Omental fat pad (tissue), 4 donors: ENCODE measurements around the gene CDCA7L. TPM values are rescaled to one million over a fixed set of nuclear protein-coding genes. Genes with fewer than 3 reads are reported as not detected.
"Not testable (repeated sequence)": the region's sequence is repeated elsewhere in the genome, so short reads cannot be mapped to it uniquely, and the experiment has no call there.

Experiments
- ATAC-seq: fragments of 150-250 bp; one replicate; pipeline ENCODE4 v1.9.1; 2016; ENCODE audit warnings: mild to moderate bottlenecking, moderate library complexity; ENCODE audit not compliant: low FRiP score
- DNase-seq: peaks from one replicate; pipeline ENCODE4 v3.0.0-alpha.2; 2019; ENCODE audit warnings: low spot score
- total RNA-seq, 4 donors: library from RNA; depleted of rRNA; stranded (reverse); fragments of >200 nt; gene quantifications; one replicate each; pipeline ENCODE4 v1.1.0, GENCODE V29; 2016
- TF ChIP-seq, protein P1 (sequence below), 3 donors: fragments of 450-650 bp; IDR thresholded peaks; one replicate each; pipeline ENCODE4 v1.5.1; 2016 to 2017; ENCODE audit warnings: antibody characterized with exemption in 3 of 3, mild to moderate bottlenecking in 3 of 3, moderate library complexity in 2 of 3

Gene CDCA7L
- total RNA-seq, 4 donors from 2014 or later, result 8.2 to 20.0 (median 10.6) TPM

DNA sequence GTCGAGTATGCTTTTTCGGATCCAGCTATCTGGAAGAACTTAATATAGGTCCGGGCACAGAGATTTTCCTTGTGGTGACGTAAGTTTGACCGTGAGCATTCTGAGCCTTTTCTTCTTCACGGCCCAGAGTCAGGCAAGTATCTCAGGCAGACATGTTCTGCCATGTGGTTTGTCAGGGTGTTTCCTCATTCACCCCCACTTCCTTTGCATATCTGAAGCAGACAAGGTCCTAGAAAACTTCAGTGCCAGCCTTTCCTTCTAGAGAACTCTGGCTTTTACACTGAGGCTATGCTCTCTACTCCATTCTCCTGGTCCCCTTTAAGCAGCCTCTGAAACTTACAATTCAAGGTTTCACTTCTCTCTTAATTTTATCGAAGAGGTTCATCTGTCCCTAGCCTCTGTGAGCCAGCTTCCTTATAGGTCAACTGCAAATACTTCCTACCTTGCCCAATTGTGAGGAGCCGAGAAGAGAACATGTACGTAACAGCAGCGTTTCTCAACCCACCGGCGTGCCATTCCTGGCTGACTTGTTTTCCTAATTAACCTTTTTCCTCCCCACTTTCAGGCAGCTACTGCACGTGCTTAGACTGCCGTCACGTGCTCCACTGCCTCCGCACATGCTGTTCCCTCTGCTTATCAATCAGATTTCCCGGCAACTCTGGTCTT lies 47.3 kb downstream of the CDCA7L start:
- ATAC-seq (no peak), DNase-seq (no peak)
- TF ChIP-seq, protein P1, sequence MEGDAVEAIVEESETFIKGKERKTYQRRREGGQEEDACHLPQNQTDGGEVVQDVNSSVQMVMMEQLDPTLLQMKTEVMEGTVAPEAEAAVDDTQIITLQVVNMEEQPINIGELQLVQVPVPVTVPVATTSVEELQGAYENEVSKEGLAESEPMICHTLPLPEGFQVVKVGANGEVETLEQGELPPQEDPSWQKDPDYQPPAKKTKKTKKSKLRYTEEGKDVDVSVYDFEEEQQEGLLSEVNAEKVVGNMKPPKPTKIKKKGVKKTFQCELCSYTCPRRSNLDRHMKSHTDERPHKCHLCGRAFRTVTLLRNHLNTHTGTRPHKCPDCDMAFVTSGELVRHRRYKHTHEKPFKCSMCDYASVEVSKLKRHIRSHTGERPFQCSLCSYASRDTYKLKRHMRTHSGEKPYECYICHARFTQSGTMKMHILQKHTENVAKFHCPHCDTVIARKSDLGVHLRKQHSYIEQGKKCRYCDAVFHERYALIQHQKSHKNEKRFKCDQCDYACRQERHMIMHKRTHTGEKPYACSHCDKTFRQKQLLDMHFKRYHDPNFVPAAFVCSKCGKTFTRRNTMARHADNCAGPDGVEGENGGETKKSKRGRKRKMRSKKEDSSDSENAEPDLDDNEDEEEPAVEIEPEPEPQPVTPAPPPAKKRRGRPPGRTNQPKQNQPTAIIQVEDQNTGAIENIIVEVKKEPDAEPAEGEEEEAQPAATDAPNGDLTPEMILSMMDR (IDR thresholded peaks at IDR 0.05), result no peak

DNA sequence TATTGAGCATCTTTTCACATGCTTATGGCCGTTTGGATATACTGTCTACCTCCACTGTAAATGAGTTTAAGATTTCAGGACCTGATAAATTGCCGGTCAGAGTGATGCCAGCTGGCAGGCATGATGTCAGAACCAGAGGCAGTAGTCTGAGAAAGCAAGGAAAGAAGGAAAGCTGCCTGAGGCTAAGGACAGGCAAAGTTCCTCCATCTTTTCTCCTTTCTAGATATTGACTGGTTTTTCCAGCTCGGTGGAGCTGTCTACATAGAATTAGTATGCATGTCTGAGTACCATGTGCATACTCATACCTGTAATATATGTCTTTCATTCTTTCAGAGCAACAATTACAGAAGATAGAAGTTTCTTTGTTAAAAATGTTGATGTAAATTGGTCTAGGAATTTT lies 52.3 kb downstream of the CDCA7L start:
- TF ChIP-seq, protein P1 (IDR thresholded peaks at IDR 0.05), result no peak
- DNase-seq, result no peak
- no peak for ATAC-seq

DNA sequence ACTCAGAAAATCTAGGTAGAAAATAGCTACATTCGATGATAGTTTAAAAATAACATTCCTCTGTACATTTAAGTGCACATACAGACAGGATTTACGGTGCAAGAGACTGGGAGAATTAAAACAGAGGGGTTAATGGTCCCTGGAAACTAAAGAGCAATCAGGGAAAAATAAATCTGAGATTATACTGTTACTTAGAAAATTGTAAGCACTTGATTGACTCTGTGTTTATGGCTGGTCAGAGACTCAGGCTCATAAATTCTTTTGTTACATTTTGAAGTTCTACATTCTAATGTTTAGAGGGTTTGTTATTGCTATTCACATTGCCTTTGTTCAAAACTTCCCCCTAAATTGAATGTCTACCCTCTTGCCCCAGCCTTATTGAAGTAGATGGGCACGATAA lies 54.4 kb downstream of the CDCA7L start:
- DNase-seq (no peak), ATAC-seq (no peak)
- TF ChIP-seq, protein P1 (IDR thresholded peaks at IDR 0.05), result no peak

DNA sequence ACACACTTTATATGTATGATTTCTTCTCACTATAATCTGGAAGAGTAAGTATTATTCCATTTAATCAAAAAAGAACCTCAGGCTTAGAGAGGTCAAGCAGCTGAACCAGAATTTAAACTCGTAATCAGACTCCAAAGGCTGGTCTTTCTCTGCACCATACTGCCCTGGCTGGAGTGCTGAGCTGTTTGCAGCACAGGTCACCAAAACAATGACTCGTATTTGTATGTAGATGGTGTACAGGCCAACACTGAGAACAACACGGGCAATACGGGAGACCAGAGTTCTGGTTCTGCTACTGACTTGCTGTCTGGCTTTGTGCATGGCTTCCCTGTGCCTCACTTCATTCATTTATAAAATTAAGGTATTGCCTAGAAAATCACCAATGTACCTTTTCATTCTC lies 57.9 kb downstream of the CDCA7L start:
- ATAC-seq, result no peak
- TF ChIP-seq, protein P1 (IDR thresholded peaks at IDR 0.05), result no peak
- no peak for DNase-seq

DNA sequence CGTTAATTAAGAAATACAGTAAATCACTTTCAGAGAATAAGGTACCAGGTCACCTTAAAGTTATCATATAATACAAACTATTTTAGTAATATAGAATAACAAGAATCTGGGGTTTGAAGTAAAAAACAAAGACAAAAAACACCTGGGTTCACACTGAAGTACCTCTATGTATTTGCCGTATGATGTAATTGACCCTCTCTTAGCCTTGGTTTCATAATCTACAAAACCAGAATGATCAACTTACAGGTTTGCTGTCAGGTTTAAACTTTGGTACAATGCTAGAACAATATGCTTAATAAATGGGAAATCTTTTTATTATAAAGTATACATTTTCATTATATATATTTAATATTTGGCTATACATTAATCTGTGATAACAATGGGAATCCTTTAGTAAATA lies 58.3 kb downstream of the CDCA7L start:
- ATAC-seq, result no peak

DNA sequence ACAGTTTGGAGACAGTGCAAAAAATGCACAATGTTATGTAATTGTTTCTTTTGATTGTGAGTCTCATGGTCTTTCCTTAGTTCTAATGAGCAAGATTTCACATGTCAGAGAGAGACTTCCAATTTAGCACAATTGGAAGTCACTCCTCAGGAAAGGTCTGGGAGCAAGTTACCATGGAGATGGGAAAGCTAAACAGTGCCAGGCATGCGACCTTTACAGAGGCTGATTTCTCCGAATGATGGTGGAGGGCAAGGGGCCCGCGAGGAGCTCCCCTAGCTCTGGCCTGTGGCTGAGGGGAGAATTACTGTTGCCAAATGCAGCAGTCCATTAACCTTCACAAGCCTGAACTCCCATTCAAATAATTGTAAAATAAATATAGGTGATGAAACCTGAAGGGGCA lies 59.3 kb downstream of the CDCA7L start:
- DNase-seq, result no peak
- ATAC-seq, result no peak
- TF ChIP-seq, protein P1 (IDR thresholded peaks at IDR 0.05), result no peak

More for the DNA sequence above, 58.3 kb downstream of the CDCA7L start:
- DNase-seq, result no peak
- TF ChIP-seq, protein P1 (IDR thresholded peaks at IDR 0.05), result no peak

DNA sequence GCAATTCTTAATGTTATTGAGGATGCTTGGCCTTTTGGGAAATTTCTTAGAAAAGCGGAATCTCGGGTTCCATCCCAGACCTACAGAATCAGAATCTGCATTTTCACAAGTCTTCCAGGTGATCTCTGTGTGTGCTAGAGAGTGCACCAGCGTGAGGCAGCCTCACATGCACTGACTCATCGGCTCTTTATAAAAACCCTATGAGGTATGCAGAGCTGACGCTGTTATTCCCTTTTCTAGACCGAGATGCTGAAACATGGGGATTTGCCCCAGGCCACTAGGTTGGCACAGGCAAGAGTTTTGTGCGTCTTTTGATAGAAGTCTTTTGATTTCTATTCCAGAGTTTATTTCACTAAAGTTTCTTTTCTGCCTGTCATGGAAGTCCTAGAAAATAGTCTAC lies 61.2 kb downstream of the CDCA7L start:
- no peak for ATAC-seq
- TF ChIP-seq, protein P1 (IDR thresholded peaks at IDR 0.05), result no peak

DNA sequence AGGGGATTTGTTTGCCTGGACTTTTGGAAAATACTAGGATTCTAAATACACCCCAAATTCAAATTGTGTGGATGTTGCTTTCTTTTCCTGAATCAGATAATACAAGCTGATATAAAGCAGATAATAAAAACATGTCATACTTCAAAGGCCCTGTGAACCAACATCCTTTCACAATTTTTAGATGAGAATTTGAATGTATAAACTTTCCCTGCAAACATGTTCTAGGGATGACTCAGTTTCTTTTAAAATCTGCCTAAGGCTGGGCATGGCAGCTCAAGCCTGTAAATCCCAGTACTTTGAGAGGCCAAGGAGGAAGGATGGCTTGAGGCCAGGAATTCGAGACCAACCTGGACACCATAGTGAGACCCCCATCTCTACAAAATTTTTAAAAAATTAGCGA lies 62.2 kb downstream of the CDCA7L start:
- not testable (repeated sequence) for ATAC-seq, DNase-seq

More for the DNA sequence above, 61.2 kb downstream of the CDCA7L start:
- DNase-seq, result no peak
